ENCODE data around the gene MBP.

Gene MBP

DNA sequence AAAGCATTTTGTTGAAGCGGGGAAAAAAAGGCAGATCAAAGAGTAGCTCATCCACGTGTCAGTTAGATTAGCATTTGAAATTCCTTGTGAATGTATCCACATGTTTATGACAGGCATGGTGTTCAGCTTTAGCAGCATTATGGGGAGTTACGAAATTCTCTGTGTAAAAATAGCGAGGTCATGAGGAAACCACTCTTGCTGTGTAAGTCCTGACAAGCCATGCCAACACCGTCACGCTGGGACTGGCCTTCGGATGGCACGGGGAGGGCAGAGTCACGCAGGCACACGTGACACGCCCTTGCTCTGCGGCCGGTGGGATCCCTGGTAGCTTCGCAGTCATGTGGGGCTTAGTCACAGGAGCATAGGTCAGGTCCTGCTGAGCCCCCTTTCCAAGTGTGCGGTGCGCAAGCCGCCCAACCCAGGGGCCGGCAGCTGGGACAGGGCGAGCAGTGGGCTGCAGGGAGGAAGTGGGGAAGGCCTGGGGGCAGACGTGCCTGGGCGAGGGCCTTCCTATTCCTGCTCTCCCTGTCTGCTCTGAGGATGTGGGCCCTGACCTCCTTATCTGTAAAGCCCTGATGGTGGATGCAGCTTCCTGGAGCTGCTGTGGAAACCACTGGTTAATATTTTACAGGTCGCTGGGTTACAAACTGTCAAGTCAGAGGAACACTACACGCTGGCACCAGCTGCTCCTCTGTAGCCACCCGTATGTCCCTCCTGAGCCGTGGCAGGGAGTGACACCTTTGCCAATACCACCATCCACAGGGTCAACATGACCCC lies 18.0 kb downstream of the MBP start:
- no peak for DNase-seq (ENCODE audit: low read depth in 1 of 2, low spot score in 1 of 2)

DNA sequence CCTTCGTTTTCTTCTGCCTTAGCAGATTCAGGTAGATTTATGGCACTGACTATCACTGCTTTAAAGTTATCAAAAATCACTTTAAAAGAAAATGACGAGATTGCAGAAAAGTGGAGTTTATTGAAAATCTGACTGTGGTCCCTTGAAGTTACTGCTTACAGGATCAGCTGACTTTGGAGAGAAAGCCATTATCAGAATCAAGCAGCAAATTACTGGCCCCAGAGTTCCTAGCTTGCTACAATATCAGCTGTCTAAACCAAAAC lies 18.5 kb downstream of the MBP start:
- no peak for DNase-seq (ENCODE audit: low read depth in 1 of 2, low spot score in 1 of 2)

DNA sequence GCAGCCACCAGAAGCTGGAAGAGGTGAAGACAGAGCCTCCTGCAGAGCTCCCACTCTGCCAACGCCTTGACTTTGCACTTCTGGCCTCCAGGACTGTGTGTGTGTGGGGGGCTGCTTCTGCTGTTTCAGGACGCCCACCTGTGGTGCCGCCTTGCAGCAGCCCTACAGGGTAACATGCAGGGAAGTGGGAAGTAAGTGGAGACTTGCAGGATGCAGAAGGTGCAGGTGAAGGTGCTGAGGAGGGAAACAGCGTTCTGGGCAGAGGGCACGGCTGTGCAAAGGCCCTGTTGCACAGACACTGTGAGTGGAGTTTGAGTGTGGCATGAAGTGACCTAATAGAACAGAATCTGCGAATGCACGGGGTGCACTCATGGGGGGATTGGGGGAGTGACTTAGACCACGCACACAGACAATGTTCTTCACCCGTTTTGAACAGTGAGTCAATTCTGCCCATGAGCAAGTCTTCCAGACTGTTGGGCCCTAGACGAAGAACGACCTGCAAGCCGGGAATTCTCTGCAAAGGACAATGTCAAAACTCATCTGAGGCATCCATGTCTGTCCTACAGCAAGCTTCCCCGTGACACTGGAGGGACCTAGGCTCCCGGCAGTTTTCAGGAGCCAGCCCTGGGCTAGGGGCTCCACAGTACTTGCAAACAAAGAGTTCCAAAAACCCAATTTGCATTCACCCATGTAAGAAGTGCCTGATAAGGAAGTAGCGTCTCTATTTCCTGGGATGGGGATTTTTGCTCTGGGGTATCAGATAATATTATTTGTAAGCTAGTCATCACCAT lies 19.0 kb downstream of the MBP start:
- no peak for DNase-seq (ENCODE audit: low read depth in 1 of 2, low spot score in 1 of 2)

DNA sequence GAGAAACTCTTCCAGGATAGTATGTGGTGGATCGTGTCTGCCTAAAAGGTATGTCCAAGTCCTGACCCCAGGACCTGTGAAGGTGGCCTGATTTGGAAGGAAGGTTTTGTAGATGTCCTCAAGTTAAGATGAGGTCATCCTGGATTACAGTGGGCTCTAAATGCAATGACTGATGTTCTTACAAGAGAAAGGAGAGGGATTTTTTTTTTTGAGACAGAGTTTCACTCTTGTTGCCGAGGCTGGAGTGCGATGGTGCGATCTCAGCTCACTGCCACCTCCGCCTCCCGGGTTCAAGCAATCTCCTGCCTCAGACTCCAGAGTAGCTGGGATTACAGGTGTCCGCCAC lies 19.9 kb downstream of the MBP start:
- no peak for DNase-seq (ENCODE audit: low read depth in 1 of 2, low spot score in 1 of 2)

DNA sequence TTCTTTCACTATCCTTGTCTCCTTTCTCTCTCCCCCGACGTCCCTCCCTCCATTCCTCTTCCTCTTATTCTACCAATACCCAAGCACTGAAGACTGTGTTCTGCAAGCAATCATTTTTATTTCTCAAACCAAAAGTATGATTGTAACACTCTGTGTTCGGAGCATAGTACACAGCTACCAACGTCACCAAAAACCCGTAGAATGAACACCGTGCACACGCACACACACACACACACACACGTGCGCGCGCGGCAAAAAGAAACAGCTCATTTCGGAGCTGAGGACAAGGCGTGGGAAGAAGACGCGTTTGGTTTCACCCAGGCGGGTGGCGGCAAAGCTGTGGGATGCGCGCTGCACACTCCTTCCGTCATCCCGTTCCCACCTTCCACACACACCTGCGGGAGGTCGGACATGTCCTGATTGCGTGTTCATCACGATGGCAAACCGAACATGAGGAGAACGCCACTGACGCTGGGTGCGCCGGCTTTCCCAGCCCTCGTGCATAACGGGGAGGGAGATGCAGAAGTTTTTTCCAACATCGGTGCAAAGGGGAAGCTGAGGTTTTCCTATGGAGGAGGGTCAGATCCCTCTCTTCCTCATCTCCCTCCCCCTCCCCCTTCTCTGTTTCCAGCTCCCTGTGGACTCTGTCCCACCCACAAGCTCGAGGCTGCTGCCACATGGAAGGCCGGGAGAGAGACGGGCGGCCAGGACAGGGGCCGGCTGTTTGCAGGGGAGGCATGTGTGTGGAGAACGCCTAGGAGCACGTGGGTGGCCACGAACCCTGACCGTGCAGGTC lies 20.4 kb downstream of the MBP start:
- no peak for DNase-seq (ENCODE audit: low read depth in 1 of 2, low spot score in 1 of 2)

DNA sequence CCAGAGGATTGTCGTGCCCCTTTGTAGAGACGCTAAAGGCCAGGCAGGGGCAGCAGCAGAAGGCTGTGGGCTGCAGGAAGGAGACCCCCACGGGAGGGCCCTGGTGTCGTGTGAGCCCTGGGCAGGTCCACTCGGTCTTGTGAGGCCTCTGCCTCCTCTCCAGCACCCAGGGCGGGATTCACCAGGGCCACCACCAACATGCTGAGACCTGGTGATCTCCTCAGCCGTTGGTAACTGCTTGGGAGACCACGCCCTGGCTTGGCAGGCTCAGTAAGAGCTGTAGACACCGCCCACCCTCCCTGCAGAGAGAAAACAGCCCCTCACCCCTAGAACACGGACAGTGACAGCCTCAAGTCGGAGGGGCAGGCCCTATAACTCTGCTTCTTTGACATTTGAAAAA lies 21.1 kb downstream of the MBP start:
- DNase-seq (ENCODE audit: low read depth in 1 of 2, low spot score in 1 of 2) = no peak

DNA sequence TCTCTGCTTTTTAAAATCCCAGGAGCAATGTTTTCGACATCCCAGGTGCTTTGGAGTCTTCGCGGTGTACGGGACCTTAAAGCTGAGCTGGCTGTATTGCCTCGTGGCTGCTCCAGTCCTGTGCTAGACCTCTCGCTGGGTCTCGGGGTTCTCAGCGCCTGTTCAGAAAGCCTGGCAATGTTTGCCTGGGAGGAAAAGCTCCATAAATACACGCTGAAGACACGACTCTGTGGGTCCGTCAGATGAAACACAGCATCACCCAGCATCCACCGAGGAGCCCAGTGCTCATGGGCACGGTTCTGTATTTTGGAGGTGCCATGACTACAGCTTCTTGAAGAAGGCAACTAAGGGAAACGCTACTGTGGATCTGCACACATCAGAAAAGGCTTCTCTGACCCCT lies 21.6 kb downstream of the MBP start:
- DNase-seq (ENCODE audit: low read depth in 1 of 2, low spot score in 1 of 2) = no peak

DNA sequence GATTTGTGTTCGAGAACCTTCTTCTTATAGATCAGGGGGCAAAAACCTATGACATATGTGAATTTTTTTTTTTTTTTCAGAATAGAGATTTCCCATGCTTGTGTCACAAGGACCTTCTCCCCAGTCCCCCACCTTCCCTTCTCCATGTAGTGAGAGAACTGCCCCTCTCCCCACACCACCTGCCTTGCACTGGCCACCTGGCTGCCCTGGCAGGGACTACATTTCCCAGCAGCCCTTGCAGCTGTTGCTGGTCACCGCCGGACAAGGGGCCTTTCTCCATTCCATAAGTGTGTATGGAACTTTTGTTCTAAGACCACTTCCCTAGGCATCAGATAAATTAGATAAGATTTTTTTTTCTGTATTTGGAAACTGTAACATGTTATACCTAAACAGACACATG lies 22.2 kb downstream of the MBP start:
- DNase-seq (ENCODE audit: low read depth in 1 of 2, low spot score in 1 of 2) = no peak

DNA sequence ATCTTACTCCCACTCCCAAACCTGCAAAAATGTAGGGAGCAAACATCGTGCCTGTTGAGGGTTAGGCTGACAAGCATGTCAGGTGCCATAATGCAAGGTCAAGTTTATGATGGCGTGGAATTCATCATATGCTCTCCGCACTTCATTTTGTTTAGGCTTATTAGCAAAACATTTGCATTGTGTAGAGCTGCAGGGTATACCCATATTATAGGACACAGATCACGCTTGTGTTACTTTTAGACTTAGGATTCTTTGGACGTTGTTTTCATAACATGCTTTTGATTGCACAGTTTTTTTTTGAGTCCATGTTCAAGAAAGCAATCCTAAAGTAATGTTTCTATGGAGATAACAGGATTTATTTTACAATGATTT lies 22.9 kb downstream of the MBP start:
- no peak for DNase-seq (ENCODE audit: low read depth in 1 of 2, low spot score in 1 of 2)

DNA sequence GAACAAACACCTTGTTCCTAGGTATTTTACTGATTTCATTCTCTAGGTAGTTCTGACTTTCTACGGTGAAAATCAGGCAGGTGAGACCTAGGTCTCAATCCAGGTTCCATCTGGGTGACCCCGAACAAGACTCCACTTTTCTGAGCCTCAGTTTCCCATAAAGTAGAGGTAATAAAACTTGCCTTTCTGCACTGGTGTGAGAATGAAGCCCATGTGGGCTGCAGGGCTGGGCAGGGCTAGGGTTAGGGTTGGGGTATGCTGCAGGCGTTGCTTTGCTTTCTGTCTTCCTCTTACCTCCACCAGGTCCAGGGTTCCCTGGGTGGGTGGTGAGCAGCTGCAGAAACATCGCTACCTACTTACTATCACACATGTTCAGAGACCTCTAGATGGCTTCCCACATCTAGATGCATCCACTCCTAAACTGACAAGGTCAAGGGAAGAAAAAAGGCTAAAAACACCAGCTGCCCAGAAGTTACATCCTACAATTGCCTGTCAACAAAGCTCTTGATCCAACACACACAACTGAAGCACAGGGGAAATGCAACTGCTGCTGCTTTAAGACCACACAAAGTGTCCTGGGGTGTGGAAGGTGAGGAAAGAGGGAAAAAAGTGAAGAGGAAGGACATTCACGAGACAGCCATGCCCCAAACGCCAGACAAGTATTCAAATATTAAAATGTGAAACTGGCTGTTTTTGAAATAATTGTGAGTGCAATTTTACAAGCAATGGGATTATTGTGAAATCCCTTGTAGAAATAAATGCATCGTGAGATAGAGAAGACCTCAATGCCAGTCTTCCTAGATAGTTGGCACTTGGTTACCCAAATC lies 23.5 kb downstream of the MBP start:
- no peak for DNase-seq (ENCODE audit: low read depth in 1 of 2, low spot score in 1 of 2)

DNA sequence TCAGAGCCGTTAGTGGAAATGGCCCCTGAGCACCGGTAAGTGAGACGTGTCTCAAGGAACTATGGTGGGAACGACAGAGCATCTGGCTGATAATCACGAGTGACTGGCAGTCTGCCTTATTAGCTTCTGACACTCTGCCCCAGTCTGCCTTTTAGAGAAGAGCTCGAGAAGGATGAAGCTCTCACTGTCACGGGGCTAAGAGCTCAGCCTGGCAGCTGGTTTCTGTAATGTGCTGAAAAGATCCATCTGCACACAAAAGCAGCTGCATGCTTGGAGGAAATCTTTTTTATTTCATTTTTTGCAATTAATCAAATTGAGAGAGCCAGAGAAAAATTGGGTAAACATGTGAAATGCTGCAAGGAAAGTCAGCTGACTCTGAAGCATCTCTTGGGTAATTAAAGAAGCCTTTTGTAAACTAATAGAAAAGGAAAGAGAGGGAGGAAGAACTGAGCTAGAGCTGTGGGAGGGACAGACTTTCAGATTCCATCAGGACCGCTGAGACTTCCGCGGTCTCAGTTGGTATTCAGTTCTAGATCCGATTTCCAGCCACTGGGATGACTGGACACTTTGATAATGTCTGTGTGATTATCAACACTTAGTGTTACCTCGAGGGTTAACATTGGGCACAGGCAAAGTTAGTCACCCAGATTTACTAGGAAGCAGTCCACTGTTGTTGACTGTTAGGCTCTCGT lies 24.4 kb downstream of the MBP start:
- DNase-seq (ENCODE audit: low read depth in 1 of 2, low spot score in 1 of 2) = no peak

DNA sequence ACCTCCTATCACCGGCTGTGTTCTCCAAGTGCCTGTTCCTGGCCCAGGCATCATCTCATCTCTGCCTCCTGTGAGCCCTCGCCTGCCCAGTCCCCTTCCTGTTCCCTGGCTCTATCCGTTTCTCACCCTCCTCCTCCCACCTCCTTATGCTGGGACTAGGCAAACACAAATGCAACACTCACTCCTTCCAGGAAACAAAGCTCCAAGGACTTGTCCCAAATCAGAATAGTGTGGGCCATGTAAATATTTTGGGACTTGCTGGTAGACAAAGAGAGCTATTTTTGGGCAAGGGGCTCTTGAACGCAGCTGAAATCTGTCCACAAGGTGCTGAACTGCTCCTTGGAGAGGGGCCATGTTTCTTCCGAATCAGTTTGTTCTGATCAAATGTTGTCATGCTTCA lies 25.3 kb downstream of the MBP start:
- DNase-seq (ENCODE audit: low read depth in 1 of 2, low spot score in 1 of 2) = no peak

DNA sequence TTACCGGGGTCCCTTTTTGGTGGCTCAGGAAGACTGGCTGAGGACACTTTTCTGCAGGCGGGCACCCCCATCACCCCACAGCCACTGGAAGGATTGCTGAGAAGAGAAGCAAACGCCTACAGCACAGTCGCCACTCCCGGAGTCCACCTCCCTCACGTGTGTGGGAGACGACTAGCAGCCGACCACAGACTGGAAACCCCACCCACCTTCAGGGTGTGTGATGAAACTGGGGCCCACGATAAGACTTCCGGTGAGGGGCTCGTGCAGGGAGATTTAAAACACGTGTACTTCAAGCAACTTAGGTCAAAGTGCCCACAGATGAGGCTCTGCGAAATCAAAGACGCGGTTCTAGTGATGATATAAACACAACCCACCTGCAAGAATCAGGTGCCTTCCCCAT lies 26.3 kb downstream of the MBP start:
- DNase-seq (ENCODE audit: low read depth in 1 of 2, low spot score in 1 of 2) = peak; percentile 48 to 61

DNA sequence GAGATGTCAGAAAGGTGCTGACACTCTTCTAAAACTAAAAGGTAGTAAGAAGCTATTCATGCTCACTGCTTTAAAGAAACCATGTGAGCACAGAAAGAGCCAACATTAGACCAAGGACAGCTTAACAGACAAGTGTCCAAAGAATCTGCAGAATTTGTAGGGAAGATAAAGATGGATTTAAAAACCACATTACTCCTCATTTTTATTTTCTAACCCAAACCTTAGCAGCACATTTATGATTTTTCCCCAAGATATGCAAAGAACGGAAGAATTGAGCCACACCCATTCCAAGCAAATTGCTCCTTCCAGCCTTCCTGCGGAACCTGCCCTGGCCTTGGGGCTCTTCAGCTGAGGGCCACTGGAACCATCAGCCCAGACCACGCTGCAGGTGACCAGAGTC lies 26.9 kb downstream of the MBP start:
- no peak for DNase-seq (ENCODE audit: low read depth in 1 of 2, low spot score in 1 of 2)

DNA sequence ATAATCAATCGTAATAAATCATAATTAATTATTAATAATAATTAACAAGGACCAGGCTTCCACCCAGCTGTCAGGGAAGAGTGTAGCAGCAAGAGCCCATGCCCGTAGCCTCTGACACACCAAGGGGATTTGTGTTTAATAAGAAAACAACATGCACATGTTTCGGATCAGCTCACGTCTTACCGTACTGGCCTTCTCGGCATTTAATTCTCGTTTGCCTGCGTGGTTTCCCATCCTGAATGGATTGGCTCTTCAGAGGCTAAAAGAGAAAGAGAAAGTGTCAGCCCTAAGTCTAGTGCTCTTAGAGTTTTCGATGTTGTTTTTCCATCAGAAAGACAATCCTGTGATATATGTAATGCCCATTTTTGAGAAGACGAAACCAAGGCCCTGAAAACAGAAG lies 27.6 kb downstream of the MBP start:
- no peak for DNase-seq (ENCODE audit: low read depth in 1 of 2, low spot score in 1 of 2)

DNA sequence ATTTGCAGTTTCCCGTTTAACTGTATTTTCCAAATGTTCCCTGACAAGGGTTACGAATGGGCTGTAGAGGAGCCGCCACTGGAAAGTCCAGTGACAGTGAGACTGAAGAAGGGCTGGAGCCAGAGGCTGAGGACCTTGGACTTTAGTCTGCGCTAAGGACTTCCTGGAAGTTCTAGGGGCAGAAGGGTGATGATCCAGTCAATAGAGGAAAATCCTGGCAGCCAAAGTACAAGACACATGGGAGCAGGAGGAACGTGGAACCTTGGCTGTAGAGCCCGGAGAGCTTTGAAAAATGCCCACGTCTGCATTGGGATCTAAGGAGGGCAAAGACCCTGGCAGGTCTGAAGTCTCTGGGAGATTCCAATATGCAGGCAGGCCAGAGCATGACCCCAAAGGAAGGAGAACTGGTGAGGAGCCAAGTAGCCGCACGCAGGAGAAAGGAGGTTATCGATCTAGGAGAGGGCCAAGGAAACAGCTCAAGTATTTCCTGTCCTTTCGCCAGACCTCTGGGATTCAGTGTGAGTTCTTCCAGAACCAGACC lies 28.5 kb downstream of the MBP start:
- DNase-seq (ENCODE audit: low read depth in 1 of 2, low spot score in 1 of 2) = no peak

DNA sequence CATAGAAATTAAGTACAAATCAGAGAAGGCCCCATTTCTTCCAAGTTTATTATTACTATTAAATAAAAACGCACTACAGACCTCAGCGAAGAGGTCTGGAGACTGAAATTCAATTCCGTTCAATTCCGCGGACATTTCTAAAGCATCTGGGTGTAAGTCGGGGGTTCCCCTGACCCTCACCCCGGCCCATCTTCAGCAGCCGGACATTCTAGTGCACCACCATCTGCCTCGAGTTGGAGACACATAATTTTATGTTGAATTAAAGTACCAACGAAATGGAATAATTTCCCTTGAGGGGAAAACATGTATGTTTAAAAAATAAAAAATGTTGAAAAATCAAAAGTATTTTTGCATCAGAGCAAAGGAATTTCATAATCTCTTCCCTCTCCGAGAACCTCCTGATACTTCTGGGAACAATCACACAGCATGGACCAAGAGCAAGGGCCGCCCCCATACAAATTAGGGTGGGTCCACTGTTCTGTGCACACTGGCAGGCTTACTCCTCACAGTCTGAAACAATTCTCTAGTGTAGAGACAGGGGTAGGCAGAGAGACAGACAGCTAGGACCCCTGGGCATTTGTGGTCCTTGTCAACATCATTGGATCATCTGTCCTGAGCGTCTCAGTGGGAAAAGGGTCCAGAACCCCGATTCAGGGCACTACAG lies 29.3 kb downstream of the MBP start:
- no peak for DNase-seq (ENCODE audit: low read depth in 1 of 2, low spot score in 1 of 2)

DNA sequence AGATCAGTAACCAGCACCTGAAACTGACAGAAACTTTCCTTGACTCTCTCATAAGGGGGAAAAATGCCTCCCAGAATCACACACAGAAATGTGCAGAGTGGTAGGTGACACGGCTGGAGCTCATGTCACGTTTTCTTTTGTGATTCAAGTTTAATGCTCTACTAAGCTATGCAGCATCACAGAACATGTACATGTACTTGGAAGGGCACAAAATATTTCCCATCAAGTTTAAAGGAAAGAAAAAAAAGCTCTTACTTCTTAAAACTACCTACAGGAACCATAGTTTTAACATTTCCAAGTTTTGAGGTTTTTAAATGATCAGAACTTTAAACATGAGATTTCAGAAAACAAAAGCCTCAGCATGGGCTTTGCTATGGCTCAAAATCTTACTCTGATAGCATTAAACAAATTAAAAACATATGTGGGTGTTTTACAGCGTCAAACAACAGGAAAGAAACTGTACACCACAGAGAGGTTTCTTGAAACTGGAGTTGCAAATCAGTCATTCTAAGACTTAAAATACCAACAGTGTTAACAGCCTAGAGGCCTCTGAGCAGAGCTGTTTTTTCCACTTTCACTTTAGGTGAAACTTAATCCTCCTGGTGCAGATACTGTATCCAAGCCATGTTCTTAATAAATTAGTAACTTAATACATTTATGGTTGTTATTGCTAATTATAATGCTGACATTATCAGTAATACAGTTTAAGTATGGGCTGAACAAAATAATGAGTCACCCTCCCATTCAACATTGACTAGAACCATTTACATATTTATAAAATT lies 30.1 kb downstream of the MBP start:
- DNase-seq (ENCODE audit: low read depth in 1 of 2, low spot score in 1 of 2) = no peak

All from activated T-helper 1 cell treated with anti-CD3 and anti-CD28 coated beads, Interleukin-2, amount 50 U/mL, for 16 hours (primary cell).